ELR (cell line): Measurements from ENCODE around the gene KNTC1.
"Not testable (repeated sequence)": the region's sequence is repeated elsewhere in the genome, so short reads cannot be mapped to it uniquely, and the experiment has no call there.

Source experiments
- DNase-seq: peaks from one replicate; pipeline ENCODE4 v3.0.0-alpha.2; 2015; ENCODE audit warnings: low read depth

KNTC1 gene

DNA sequence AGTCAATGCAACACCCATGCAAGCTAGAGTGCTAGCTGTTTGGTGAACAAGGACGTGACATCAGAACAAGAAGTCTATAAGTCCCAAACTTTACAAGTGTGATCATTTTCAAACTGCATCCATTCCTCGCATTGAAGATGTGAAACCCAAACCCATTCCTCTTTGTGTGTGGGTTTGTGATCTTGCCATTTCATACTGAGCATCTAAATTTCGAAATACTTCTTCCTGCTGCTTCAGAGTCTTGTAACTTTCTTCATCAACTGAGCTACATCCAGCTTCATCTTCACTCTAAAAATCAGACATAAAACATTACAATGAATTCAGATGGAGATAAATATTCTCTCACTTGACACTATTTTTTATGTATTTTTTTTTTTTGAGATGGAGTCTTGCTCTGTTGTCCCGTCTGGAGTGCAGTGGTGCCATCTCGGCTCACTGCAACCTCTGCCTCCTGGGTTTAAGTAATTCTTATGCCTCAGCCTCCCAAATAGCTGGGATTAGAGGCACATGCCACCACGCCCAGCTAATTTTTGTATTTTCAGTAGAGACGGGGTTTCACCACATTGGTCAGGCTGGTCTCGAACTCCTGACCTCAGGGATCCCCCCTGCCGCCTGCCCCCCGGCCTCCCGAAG is 21.5 kb upstream of the KNTC1 start:
- DNase-seq, result no peak

DNA sequence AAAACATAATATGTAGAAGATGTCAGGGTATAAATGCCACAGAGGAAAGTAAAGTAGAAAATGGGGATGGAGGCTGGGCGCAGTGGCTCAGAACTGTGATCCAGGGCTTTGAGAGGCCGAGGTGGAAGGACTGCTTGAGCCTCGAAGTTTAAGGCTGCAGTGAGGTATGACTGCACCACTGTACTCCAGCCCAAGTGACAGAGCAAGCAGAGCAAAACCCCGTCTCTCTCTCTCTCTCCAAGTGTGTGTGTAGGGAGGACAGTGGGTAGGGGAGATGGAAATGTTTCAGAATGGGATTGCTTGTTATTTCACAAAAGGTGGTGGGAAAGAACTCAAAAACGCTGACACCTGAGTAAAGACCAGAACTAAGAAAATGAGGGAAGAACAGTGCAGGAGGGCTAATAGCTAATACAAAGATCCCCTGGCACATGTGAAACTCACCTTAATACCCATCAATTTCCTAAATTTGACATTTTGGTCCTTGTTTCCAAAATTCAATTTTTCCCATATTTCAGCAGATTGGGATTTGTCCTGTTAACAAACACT is 20.6 kb upstream of the KNTC1 start:
- DNase-seq, result no peak

DNA sequence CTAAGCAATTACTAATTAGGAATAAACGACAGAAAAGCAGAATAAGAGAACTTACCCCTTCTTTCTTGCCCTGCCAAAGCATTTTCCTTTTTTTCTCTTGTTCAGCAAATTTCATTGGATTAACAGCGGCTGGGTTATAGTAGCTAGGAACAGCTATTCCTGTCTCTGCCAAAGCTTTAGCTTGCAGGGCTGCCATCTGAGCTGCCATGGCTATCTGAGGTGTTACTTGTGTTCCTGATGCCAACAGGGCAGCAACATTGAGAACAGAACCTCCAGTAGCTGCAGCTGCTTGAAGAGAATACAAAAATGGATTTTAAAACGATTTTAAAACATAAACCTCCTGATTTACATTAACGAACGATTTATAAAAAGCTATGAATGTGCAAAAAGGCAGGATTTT is 18.9 kb upstream of the KNTC1 start:
- no peak for DNase-seq

DNA sequence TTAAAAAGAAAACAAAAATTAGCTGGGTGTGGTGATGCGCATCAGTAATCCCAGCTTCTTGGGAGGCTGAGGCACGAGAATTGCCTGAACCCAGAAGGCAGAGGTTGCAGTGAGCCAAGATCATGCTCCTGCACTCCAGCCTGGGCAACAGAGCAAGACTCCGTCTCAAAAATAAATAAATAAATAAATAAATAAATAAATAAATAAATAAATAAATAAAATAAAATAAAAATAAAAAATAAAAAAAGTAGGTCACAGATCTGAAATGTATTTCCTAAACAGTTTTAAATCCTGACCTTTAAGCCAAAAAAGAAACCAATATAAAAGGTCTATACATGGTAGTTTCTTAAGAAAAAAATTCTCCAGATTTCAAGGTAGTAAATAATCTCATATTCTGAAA is 14.0 kb upstream of the KNTC1 start:
- not testable (repeated sequence) for DNase-seq

DNA sequence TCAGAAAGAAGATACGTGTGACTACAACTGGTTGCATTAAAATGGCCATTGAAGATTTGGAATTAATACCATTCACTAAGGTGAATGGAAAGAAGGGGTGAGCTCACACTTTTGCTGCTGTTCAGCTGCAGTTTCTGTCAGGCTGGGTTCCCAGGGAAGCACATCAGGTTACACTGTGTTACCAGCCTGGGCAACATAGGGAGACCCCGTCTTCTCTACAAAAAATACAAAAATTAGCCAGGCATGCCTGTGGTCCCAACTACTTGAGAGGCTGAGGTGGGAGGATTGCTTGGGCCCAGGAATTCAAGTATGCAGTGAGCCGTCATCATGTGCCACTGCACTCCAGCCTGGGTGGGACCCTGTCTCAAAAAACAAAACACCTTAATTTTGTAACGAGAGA is 13.4 kb upstream of the KNTC1 start:
- DNase-seq, result no peak

DNA sequence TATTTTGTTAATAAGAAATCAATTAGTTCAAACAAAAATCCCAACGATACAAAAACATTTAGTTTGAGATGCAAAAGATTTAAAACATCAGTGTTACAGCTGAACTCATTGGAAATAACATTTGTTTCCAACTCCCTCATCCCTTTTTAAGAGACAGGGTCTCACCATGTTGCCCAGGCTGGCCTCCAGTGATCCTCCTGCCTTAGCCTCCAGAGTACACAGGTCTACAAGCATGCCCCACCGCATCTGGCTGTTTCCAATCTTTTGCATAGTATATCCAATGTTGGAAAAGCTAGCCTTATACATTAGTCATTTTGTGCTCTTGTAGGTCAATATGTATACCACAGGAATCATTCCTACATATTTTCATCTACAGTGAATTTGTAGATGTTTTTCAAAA is 11.8 kb upstream of the KNTC1 start:
- no peak for DNase-seq

DNA sequence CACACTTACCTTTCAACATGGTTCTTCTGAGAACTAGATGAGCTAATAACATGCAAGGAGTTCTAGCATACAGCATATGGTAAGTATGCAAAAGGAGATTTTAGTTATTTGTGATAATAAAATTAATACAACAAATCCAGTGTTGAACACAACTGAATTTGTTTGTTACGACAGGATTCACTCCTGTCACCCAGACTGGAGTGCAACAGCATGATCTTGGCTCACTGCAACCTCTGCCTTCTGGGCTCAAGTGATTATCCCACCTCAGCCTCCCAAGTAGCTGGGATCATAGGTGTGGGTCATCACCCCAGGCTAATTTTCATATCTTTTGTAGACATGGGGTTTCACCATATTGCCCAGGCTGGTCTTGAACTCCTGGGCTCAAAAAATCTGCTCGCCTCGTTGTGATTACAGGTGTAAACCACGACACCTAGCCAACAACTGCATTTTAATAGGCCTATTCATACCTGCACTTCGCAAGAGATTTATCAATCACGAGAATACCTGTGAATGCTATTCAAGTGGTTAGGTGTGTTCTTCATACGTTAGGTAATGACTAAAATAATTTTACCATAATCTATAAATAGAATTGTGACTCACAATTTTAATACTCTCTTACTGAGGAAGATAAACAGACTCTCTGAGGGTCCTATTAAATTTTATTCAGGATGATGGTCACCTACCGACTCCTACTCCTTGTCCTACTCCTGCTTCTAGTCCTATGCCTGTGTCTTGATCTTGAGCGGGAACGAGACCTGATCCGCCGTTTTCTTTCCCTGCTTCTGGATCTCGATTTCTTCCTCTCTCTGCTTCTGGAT is 10.3 kb upstream of the KNTC1 start:
- DNase-seq, result no peak

DNA sequence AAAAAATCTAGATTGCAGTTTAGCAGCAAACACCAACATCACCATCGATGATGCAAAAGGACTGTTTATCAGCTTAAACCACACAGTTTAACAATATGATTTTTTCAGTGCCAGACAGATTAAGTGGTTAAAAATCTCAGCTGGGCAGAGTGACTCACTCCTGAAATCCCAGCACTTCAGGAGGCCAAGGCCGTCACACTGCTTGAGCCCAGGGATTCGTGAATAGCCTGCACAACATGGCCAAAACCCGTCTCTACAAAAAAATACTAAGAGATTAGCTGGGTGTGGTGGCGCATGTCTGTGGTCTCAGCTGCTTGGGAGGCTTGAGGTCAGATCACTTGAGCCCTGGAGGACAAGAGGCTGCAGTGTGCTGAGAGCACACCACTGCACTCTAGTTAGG is 9.2 kb upstream of the KNTC1 start:
- peak; percentile 96 for DNase-seq

DNA sequence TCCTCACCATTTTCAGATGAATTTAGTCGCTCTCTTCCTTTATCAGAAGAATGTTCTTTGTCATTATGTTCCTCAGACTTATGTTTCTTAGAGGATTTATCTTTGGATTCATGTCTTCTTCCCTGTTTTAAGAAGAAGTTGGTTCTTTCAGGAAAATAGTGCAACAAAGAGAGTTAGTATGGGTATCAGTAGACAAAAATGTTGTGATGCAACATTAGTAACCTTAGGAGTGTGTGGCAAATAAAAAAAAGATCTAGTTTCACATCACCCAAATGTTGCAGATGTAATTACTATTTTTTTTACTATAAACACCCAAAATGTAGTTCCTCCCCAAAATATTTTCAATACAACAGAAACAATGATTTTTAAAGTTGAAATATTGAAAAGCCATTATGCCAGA is 8.1 kb upstream of the KNTC1 start:
- DNase-seq, result peak; percentile 30

DNA sequence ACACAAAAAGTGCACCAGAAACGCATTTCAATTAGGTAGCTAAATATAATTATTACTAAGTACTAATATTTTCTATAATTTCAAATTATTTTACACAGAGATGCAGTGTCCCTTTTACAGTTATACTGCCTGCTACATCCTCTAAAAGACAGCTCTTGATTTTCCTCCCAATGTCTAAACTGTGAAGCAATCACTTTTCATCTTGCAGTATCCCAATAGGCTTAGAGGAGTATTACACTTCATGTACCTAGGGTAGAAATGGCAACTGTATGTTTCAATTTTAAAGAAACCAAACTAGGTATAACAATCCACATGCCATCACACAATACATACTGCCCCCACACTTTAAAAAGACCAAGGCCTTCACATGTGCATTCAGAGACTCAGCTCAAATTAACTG is 7.6 kb upstream of the KNTC1 start:
- DNase-seq, result no peak

DNA sequence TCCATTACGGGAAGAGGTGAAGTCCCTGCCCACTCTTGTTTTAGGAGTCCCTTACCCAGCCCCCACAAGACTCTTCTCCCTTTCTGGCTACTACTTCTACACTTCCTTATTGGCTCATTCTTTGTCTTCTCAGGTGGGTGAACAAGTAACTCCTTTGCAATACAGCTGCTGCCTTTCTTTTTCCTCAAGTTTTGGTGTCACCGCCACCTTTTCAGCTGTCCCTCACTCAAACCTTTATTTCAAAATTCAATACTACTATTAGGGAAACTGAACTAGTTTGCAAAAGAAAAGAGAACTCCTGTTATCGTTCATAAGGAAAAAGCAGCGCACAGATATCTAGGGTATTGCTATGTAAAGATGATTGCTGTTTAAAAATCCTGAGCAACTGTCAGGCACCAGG is 6.4 kb upstream of the KNTC1 start:
- no peak for DNase-seq

DNA sequence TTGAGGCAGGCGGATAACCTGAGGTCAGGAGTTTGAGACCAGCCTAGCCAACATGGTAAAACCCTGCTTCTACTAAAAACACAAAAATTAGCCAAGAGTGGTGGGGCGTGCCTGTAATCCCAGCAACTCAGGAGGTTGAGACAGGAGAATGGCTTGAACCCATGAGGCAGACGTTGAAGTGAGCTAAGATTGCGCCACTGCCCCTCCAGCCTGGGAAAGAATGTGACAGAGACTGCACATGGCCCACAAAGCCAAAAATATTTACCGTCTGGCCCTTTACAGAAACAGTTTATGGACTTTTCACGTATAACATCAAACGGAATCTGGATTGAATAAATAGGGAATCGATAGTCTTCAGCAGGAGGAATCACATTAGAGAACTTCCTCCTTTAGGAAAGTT is 3.8 kb upstream of the KNTC1 start:
- DNase-seq, result peak; percentile 69

DNA sequence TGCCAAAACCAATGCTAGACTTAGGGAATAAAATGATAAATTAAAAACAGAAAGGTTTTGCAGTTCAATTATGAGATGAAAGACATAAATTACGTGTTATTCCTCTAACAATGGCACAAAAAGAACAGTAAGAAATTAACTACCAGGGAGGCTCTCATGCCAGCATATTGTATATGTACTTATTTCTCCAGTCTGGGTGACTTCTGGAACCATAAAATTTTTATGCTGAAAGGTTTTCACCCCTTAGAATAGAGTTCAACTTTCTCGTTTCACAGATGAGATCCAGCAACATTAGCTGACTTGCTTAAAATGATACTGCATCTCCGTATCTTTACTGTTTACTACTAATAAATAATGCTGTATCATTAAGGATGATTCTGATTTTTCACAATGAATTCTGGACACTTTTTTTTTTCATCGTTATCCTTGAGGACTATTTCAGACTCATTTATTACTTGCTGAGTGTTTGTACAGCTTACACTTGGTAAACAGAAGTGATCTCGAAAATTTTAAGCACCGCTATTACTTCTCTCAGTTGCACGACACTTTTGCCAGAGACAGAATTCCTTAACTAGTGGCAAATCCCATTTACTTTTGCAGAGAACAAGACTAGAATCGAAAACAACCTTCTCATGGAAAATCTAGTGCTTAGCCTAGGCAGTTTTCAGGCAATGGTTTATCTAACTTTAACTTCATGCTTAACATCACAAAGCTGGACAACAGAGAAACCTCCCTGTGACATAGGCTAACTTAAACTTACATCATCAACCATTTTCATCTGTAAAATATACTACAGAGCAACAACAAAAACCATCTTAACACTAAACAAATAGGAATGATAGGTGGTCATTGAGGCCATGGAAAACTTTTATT is 3.0 kb upstream of the KNTC1 start:
- no peak for DNase-seq

DNA sequence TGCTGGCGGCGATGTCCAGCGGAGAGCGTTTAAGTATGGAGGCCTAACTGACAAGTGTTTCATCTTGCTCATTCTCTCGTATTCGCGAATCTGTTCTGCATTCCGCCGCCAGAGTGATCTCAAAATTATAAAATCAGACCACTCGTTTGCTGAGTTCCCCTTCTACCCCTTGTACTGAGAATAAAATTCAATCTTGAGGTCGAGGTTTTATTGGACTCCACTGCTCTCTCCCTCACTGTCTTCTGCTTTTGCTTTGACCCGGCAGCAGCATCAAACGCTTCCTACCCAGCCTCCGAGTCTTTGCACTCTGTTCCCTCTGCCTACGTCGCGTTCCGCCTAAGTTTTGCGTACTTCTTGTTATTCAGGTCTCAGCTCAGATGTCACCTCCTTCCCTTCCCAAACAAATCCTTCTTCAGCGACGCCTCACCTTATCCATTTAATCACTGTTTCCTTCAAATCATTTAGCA is 462 bp downstream of the KNTC1 start:
- DNase-seq, result peak; percentile 58

DNA sequence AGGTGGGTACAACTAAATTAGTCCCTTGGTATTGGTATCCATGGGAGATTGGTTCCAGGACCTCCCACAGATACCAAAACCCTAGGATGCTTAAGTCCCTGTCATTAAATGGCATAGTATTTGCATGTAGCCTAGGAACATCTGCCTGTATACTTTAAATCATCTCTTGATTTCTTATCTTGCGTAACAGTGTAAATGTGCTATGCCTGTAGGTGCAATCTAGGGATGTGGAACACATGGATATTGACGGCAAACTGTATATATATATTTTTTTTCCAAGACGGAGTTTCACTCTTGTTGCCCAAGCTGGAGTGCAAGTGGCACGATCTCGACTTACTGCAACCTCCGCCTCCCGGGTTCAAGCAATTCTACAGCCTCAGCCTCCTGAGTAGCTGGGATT is 1.5 kb downstream of the KNTC1 start:
- no peak for DNase-seq

DNA sequence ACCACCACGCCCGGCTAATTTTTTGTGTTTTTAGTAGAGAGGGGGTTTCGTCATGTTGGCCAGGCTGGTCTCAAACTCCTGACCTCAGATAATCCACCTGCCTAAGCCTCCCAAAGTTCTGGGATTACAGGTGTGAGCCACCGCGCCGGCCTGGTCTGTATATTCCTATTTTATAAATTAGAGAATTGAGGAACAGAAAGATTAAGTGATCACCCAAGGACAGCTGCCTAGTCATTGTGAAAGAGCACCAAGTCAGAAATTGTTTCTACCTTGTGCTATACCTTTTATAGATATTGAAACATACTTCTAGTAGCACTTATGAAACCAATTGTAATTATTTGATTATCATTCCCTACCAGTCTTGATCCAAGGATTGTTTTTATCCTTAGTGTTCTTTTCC is 1.9 kb downstream of the KNTC1 start:
- DNase-seq, result no peak

DNA sequence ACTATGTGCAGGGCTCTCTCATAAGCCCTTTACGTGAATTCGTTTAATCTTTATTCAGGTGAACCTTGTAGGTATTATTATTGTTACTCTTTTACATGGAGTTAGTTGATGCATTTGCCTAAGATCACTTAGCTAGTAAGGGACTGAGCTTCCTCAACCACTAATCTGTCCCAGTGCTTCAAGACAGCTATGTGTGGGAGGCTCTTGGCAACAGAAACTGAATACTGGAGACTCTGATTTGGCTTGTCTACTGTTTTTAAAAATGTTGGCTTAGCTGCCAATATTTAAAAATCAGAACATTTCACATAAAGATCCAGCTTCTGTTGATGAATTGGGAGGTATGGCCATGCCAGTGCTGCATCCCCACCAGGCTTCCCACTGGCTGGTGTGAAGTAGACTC is 6.8 kb downstream of the KNTC1 start:
- DNase-seq, result no peak

DNA sequence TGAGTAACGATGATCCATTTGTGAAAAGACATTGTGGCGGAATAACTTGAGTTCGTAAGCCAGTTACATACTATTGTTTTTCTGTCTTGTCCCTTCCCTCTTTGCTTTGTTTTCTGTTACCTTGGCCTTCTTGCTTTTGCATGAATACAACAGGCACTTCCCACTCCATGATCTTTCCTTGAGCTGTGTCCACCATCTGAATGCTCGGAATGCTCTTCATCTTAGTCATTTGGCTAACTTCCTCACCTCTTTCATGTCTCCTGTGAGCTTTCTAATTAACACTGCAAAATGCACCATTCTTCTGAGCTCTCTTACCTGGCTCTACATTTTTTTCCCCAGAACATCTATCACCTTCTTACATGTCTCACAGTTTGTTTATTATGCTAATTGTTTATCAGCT is 10.0 kb downstream of the KNTC1 start:
- peak; percentile 40 for DNase-seq

DNA sequence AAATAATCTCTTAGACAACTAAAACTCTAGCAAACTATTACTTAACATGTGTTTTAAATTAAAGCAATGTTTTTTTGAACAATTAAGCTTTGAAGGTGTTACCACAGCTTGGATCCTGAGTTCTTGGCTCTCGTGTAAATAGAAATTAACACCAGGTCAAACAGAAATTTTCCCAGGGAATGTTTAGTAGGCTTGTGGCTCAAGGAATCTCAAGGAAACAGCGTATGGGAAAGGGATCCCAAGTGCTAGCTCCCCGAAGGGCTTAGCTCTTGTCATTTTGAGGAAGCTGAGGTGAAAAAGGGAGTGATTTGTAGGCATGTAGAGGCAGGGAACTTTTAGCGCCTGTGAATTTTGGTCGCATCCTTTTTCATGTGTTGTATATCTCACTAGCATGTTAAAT is 11.4 kb downstream of the KNTC1 start:
- DNase-seq, result no peak

DNA sequence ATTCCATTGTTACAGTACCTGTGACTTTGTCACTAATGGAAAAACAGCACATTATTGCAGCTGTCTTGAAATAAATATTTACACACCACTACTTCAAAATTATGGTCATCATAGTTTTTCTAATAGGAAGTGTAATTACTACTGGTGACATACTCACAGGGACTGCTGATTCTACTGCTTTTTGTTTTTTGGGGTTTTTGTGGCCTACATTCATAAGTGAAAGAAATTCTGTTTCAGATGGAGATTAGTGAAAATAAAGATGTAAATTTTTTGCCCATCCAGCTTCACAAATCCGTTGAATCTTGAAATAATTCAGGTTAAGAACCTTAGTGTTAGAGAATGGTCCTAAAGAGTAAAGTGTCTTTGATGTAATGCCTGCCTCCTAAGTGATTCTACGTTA is 17.5 kb downstream of the KNTC1 start:
- DNase-seq, result no peak

DNA sequence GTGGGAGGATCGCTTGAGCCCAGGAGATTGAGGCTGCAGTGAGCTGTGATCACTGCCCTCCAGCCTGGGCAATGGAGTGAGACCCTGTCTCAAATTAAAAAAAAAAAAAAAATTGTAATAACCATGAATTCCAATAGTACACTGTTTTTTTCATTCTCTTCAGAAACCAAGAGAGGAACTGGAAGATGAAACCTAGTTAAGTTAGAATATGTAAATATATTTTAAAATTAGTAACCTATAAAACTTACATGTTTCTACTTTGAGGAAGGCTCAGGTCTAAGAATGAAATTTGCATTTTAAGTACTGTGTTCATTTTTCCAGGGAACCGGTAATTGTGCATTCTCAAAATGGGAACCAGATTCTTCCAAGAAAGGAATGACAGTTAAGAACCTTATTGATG is 18.8 kb downstream of the KNTC1 start:
- no peak for DNase-seq

DNA sequence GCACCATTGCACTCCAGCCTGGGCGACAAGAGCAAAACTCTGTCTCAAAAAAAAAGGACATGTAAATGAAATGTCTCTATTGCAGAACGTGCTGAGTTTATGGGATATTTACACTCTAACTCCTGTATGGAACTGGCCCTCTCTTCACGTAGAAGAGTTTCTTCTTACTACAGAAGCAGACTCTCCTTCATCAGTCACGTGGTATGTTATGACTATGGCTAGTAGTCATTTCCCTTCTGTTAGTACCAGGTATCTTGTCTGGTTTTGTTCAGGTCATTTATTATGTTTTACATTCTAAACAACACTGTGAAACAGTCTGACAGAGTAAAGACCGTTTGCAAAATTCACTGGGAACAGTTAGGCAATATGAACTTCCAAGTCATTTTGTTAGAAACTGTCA is 20.3 kb downstream of the KNTC1 start:
- DNase-seq, result peak; percentile 22
